LNCAP (cell line): ENCODE results near the gene KNDC1.

Experiments used
- CTCF ChIP-seq: fragments of 450-650 bp; IDR thresholded peaks from 2 replicates; pipeline ENCODE4 v1.5.1; 2017; ENCODE audit warnings: mild to moderate bottlenecking

KNDC1 gene

GRCh38 chr10:133179651-133180050 is 19.6 kb downstream of the KNDC1 start:
- no peak for TF ChIP-seq CTCF

GRCh38 chr10:133180192-133180964 is 20.4 kb downstream of the KNDC1 start:
- no peak for TF ChIP-seq CTCF

- TF ChIP-seq CTCF = no peak
Observed at GRCh38 chr10:133180965-133181639, 21.1 kb downstream of the KNDC1 start.

GRCh38 chr10:133182190-133182589 is 22.2 kb downstream of the KNDC1 start:
- no peak for TF ChIP-seq CTCF

GRCh38 chr10:133182791-133183645 is 23.0 kb downstream of the KNDC1 start:
- no peak for TF ChIP-seq CTCF

- TF ChIP-seq CTCF = no peak
Observed at GRCh38 chr10:133183646-133184378, 23.8 kb downstream of the KNDC1 start.
